Measurements from ENCODE around the gene CACNG7. TPM values are rescaled to one million over a fixed set of nuclear protein-coding genes. Genes with fewer than 3 reads are reported as not detected.

The CACNG7 gene
- total RNA-seq, 1 donor = 1.9 TPM

- no peak overlapping the region for H3K4me3 ChIP-seq (ENCODE audit: low read depth, low read length)
- peak; percentile 90 for DNase-seq (ENCODE audit: low read depth)
- TF ChIP-seq CTCF (IDR thresholded peaks at IDR 0.05; ENCODE audit: insufficient read depth, low read length) = no peak
Observed at GRCh38 chr19:53989600-53990533, 80.8 kb downstream of the CACNG7 start.

GRCh38 chr19:53991224-53992113 lies 82.4 kb downstream of the CACNG7 start, which contains the start of gene CACNG6:
Gene CACNG6, plus strand, starts transcription at chr19:53991637. Its CDS starts 1,241 bp downstream, at chr19:53992878.
- peak; percentile 49 for DNase-seq (ENCODE audit: low read depth)
- TF ChIP-seq CTCF (IDR thresholded peaks at IDR 0.05; ENCODE audit: insufficient read depth, low read length) = no peak
- peak within 1 kb of the TSS; percentile 49 for H3K4me3 ChIP-seq (ENCODE audit: low read depth, low read length)

GRCh38 chr19:53992211-53992610 lies 83.1 kb downstream of the CACNG7 start:
- H3K4me3 ChIP-seq (ENCODE audit: low read depth, low read length) = no peak overlapping the region
- no peak for TF ChIP-seq CTCF (IDR thresholded peaks at IDR 0.05; ENCODE audit: insufficient read depth, low read length)
- DNase-seq (ENCODE audit: low read depth) = no peak

GRCh38 chr19:53992815-53993214 lies 83.7 kb downstream of the CACNG7 start:
- no peak overlapping the region for H3K4me3 ChIP-seq (ENCODE audit: low read depth, low read length)
- no peak for DNase-seq (ENCODE audit: low read depth)
- no peak for TF ChIP-seq CTCF (IDR thresholded peaks at IDR 0.05; ENCODE audit: insufficient read depth, low read length)

- DNase-seq (ENCODE audit: low read depth) = no peak
- no peak overlapping the region for H3K4me3 ChIP-seq (ENCODE audit: low read depth, low read length)
- TF ChIP-seq CTCF (IDR thresholded peaks at IDR 0.05; ENCODE audit: insufficient read depth, low read length) = no peak
Observed at GRCh38 chr19:53993448-53993847, 84.4 kb downstream of the CACNG7 start.

Other genes with a start within 250 kb of the CACNG7 start
- gene NLRP12, start 85.0 kb upstream of the CACNG7 start, total RNA-seq (ENCODE audit: low replicate concordance) = not detected in 2 replicates
- 6.8 and 30.2 TPM in 2 replicates for gene MYADM, start 41.4 kb upstream of the CACNG7 start, total RNA-seq (ENCODE audit: low replicate concordance)
- gene PRKCG, start 27.1 kb upstream of the CACNG7 start, total RNA-seq (ENCODE audit: low replicate concordance) = not detected in 2 replicates
- gene CACNG8, start 53.7 kb downstream of the CACNG7 start, total RNA-seq (ENCODE audit: low replicate concordance) = 0.41 and 0.45 TPM in 2 replicates
- 1.1 TPM in 1 of 2 replicates, not detected in the other for gene CACNG6, start 82.4 kb downstream of the CACNG7 start, total RNA-seq (ENCODE audit: low replicate concordance)
- gene VSTM1, start 154.6 kb downstream of the CACNG7 start, total RNA-seq (ENCODE audit: low replicate concordance) = not detected in 2 replicates
- gene TARM1, start 172.1 kb downstream of the CACNG7 start, total RNA-seq (ENCODE audit: low replicate concordance) = not detected in 2 replicates
- 0.63 and 2.5 TPM in 2 replicates for gene OSCAR, start 191.5 kb downstream of the CACNG7 start, total RNA-seq (ENCODE audit: low replicate concordance)
- 9.0 and 11.4 TPM in 2 replicates for gene NDUFA3, start 193.6 kb downstream of the CACNG7 start, total RNA-seq (ENCODE audit: low replicate concordance)
- 8.9 and 18.3 TPM in 2 replicates for gene TFPT, start 206.4 kb downstream of the CACNG7 start, total RNA-seq (ENCODE audit: low replicate concordance)
- 32.6 and 37.2 TPM in 2 replicates for gene PRPF31, start 206.5 kb downstream of the CACNG7 start, total RNA-seq (ENCODE audit: low replicate concordance)
- 6.0 and 9.8 TPM in 2 replicates for gene CNOT3, start 228.5 kb downstream of the CACNG7 start, total RNA-seq (ENCODE audit: low replicate concordance)

Measured in fibroblast of the aortic adventitia (primary cell).